Fibroblast of the aortic adventitia (primary cell): ENCODE results near the gene LRRC71. TPM values are rescaled to one million over a fixed set of nuclear protein-coding genes. Genes with fewer than 3 reads are reported as not detected.

Source experiments
- small RNA-seq: library from RNA; depleted of rRNA; stranded (forward); fragments of <200 nt; gene quantifications from one replicate; pipeline ENCODE3, GENCODE V24; 2012
- total RNA-seq: library from RNA; depleted of rRNA; stranded (reverse); fragments of >200 nt; gene quantifications from 2 replicates; pipeline ENCODE4 v1.2.3, GENCODE V29; 2012; ENCODE audit warnings: low replicate concordance

LRRC71 gene
- total RNA-seq, 1 donor: 0.09 TPM

Small RNAs within 50 kb of the gene (small RNA-seq; reads per million reads assigned to genes)
- gene MIR765: 0.25 reads per million

Other genes starting within 250 kb of the LRRC71 start
- gene NES, start 243.2 kb upstream of the LRRC71 start, total RNA-seq: 44.5 and 83.0 TPM in 2 replicates
- 62.7 and 68.9 TPM in 2 replicates for gene CRABP2, start 215.0 kb upstream of the LRRC71 start, total RNA-seq
- gene METTL25B, start 192.2 kb upstream of the LRRC71 start, total RNA-seq: 4.1 and 10.9 TPM in 2 replicates
- gene ISG20L2, start 191.9 kb upstream of the LRRC71 start, total RNA-seq: 9.9 and 27.4 TPM in 2 replicates
- 19.0 and 42.8 TPM in 2 replicates for gene MRPL24, start 179.5 kb upstream of the LRRC71 start, total RNA-seq
- 146 and 299 TPM in 2 replicates for gene HDGF, start 169.0 kb upstream of the LRRC71 start, total RNA-seq
- 28.3 and 33.8 TPM in 2 replicates for gene PRCC, start 153.1 kb upstream of the LRRC71 start, total RNA-seq
- not detected in 2 replicates for gene SH2D2A, start 103.8 kb upstream of the LRRC71 start, total RNA-seq
- 0.08 TPM in 1 of 2 replicates, not detected in the other for gene INSRR, start 61.5 kb upstream of the LRRC71 start, total RNA-seq
- gene NTRK1, start 59.8 kb upstream of the LRRC71 start, total RNA-seq: 0.09 TPM in 1 of 2 replicates, not detected in the other
- 4.8 and 10.8 TPM in 2 replicates for gene PEAR1, start 26.9 kb upstream of the LRRC71 start, total RNA-seq
- gene ARHGEF11, start 125.1 kb downstream of the LRRC71 start, total RNA-seq: 32.2 and 53.2 TPM in 2 replicates
- gene ETV3L, start 179.2 kb downstream of the LRRC71 start, total RNA-seq: not detected in 2 replicates
- gene ETV3, start 217.8 kb downstream of the LRRC71 start, total RNA-seq: 10.9 and 17.0 TPM in 2 replicates